HepG2 (cell line): ENCODE measurements around the gene AHSG.

Experiments
- ADNP ChIP-seq: sonication (generic); formaldehyde crosslinking; IDR thresholded peaks from 2 replicates; pipeline ENCODE4 v1.4.0; 2020; ENCODE audit warnings: missing genetic modification reagents
- CREB1 ChIP-seq, 2 experiments: fragments of 450-650 bp in 1 of 2; IDR thresholded peaks; 2 replicates each; pipeline ENCODE4 v1.6.1; 2016 to 2017; ENCODE audit warnings: control low read depth in 1 of 2, mild to moderate bottlenecking in 1 of 2, missing compliant biosample characterization in 1 of 2, missing genetic modification characterization in 1 of 2
- DPF2 ChIP-seq: sonication (generic); formaldehyde crosslinking; IDR thresholded peaks from 2 replicates; pipeline ENCODE4 v1.4.0; 2020; ENCODE audit warnings: mild to moderate bottlenecking, low read depth, missing genetic modification reagents, borderline replicate concordance
- GPN1 ChIP-seq: sonication (generic); formaldehyde crosslinking; IDR thresholded peaks from 2 replicates; pipeline ENCODE4 v1.5.1; 2020; ENCODE audit warnings: missing genetic modification reagents, borderline replicate concordance
- KDM1A ChIP-seq: IDR thresholded peaks from 2 replicates; pipeline ENCODE4 v1.6.1; 2016; ENCODE audit warnings: missing compliant biosample characterization
- POLR2A ChIP-seq, 2 experiments: IDR thresholded peaks; 2 replicates each; pipeline ENCODE4 v1.6.1; 2011; ENCODE audit warnings: low read depth in 2 of 2, low read length in 2 of 2, mild to moderate bottlenecking in 1 of 2, moderate library complexity in 1 of 2; ENCODE audit not compliant: insufficient read depth in 1 of 2
- POLR2AphosphoS2 ChIP-seq: IDR thresholded peaks from 2 replicates; pipeline ENCODE4 v1.6.1; 2011; ENCODE audit warnings: low read depth, low read length, improper control_type of control experiment
- RELA ChIP-seq: sonication (generic); formaldehyde crosslinking; IDR thresholded peaks from 2 replicates; pipeline ENCODE4 v1.4.0; 2020; ENCODE audit warnings: missing genetic modification reagents
- SCMH1 ChIP-seq: sonication (generic); formaldehyde crosslinking; IDR thresholded peaks from 2 replicates; pipeline ENCODE4 v1.9.0; 2021; ENCODE audit warnings: missing genetic modification reagents, mild to moderate bottlenecking, borderline replicate concordance
- SKI ChIP-seq: fragments of 450-650 bp; IDR thresholded peaks from one replicate; pipeline ENCODE4 v1.6.1; 2018; ENCODE audit warnings: mild to moderate bottlenecking; ENCODE audit not compliant: partially characterized antibody
- TAF1 ChIP-seq: sonication (generic); formaldehyde crosslinking; IDR thresholded peaks from 2 replicates; pipeline ENCODE4 v1.4.0; 2020; ENCODE audit warnings: missing genetic modification reagents
- TF ChIP-seq, protein P1 (sequence below): sonication (generic); formaldehyde crosslinking; IDR thresholded peaks from 2 replicates; pipeline ENCODE4 v1.5.0; 2020; ENCODE audit warnings: mild to moderate bottlenecking, missing genetic modification reagents, moderate library complexity

GRCh38 chr3:186617036-186617946 lies 4.4 kb downstream of the AHSG start:
- no peak for TF ChIP-seq RELA
- TF ChIP-seq ADNP (CRISPR knock-in tag): no peak
- no peak for TF ChIP-seq SKI
- TF ChIP-seq, protein P1, sequence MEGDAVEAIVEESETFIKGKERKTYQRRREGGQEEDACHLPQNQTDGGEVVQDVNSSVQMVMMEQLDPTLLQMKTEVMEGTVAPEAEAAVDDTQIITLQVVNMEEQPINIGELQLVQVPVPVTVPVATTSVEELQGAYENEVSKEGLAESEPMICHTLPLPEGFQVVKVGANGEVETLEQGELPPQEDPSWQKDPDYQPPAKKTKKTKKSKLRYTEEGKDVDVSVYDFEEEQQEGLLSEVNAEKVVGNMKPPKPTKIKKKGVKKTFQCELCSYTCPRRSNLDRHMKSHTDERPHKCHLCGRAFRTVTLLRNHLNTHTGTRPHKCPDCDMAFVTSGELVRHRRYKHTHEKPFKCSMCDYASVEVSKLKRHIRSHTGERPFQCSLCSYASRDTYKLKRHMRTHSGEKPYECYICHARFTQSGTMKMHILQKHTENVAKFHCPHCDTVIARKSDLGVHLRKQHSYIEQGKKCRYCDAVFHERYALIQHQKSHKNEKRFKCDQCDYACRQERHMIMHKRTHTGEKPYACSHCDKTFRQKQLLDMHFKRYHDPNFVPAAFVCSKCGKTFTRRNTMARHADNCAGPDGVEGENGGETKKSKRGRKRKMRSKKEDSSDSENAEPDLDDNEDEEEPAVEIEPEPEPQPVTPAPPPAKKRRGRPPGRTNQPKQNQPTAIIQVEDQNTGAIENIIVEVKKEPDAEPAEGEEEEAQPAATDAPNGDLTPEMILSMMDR (CRISPR knock-in tag): peak; percentile 85
- no peak for TF ChIP-seq CREB1 (IDR thresholded peaks at IDR 0.05)
- no peak for TF ChIP-seq CREB1 (CRISPR knock-in tag; IDR thresholded peaks at IDR 0.05)
- 0 out of 2 replicates have a peak, but pooled peaks have one; percentile 13 for TF ChIP-seq DPF2 (CRISPR knock-in tag)
- no peak for TF ChIP-seq KDM1A (CRISPR knock-in tag)
- peak in 1 of 2 experiments; percentile 61; a peak in 3 of 4 replicates for TF ChIP-seq POLR2A (IDR thresholded peaks at IDR 0.05; ENCODE audit: insufficient read depth in 1 of 2, low read depth in 2 of 2, low read length in 2 of 2)
- no peak for TF ChIP-seq TAF1 (CRISPR knock-in tag)
- TF ChIP-seq GPN1: no peak
- no peak for TF ChIP-seq POLR2AphosphoS2
- no peak for TF ChIP-seq SCMH1 (CRISPR knock-in tag)
